Endothelial cell (in vitro differentiated cells): ENCODE measurements around the gene NLGN1. TPM values are rescaled to one million over a fixed set of nuclear protein-coding genes. Genes with fewer than 3 reads are reported as not detected.

Experiments used
- DNase-seq: peaks from one replicate; pipeline ENCODE4 v3.0.0; 2021; ENCODE audit warnings: low spot score
- H3K27ac Mint-ChIP-seq: one replicate; pipeline ENCODE4 v1.8.0; 2021; ENCODE audit warnings: mixed read lengths, inconsistent platforms; ENCODE audit not compliant: unreplicated experiment
- H3K27me3 Mint-ChIP-seq: one replicate; pipeline ENCODE4 v1.8.0; 2021; ENCODE audit warnings: mild to moderate bottlenecking, moderate library complexity, mixed read lengths, inconsistent platforms; ENCODE audit not compliant: unreplicated experiment
- H3K36me3 Mint-ChIP-seq: one replicate; pipeline ENCODE4 v1.8.0; 2021; ENCODE audit warnings: mild to moderate bottlenecking, low read depth, mixed read lengths, inconsistent platforms; ENCODE audit not compliant: unreplicated experiment
- H3K4me1 Mint-ChIP-seq: one replicate; pipeline ENCODE4 v1.8.0; 2021; ENCODE audit warnings: mild to moderate bottlenecking, mixed read lengths, inconsistent platforms; ENCODE audit not compliant: unreplicated experiment
- H3K4me3 Mint-ChIP-seq: one replicate; pipeline ENCODE4 v1.8.0; 2021; ENCODE audit warnings: mild to moderate bottlenecking, mixed read lengths, inconsistent platforms; ENCODE audit not compliant: unreplicated experiment
- H3K9me3 Mint-ChIP-seq: one replicate; pipeline ENCODE4 v1.8.0; 2021; ENCODE audit warnings: mixed read lengths, inconsistent platforms; ENCODE audit not compliant: unreplicated experiment
- total RNA-seq: library from RNA; stranded (reverse); fragmentation: NEBNext Ultra II Directional; extraction: Animal tissue kit (Norgen Biotek cat#: 25700); gene quantifications from one replicate; pipeline ENCODE4 v1.2.1, GENCODE V29; 2021; ENCODE audit not compliant: unreplicated experiment
- TF ChIP-seq, protein P1 (sequence below): fragments of 200-600 bp; sonication (generic); IDR thresholded peaks from one replicate; pipeline ENCODE4 v1.5.0; 2021; ENCODE audit warnings: antibody characterized with exemption; ENCODE audit not compliant: unreplicated experiment

Gene NLGN1
- total RNA-seq, 1 donor from 2014 or later, result 27.6 TPM

DNA sequence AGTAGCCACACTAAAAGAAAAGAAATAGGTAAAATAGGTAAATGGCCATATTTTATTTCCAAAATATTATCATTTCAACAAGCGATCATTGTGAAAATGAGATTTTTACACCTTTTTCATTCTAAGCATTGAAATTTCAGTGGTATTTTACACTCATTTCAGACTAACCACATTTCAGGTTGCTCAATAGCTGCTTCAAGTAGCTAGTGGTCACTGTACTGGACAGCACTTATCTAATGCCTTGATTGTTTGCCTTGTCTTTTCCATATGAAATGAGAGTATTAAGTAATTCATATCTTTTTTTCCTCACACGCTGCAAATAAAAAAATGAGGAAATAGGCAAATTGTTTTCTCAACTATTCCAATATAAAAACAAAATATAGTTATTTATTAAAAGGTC lies 332.8 kb downstream of the NLGN1 start:
- TF ChIP-seq, protein P1, sequence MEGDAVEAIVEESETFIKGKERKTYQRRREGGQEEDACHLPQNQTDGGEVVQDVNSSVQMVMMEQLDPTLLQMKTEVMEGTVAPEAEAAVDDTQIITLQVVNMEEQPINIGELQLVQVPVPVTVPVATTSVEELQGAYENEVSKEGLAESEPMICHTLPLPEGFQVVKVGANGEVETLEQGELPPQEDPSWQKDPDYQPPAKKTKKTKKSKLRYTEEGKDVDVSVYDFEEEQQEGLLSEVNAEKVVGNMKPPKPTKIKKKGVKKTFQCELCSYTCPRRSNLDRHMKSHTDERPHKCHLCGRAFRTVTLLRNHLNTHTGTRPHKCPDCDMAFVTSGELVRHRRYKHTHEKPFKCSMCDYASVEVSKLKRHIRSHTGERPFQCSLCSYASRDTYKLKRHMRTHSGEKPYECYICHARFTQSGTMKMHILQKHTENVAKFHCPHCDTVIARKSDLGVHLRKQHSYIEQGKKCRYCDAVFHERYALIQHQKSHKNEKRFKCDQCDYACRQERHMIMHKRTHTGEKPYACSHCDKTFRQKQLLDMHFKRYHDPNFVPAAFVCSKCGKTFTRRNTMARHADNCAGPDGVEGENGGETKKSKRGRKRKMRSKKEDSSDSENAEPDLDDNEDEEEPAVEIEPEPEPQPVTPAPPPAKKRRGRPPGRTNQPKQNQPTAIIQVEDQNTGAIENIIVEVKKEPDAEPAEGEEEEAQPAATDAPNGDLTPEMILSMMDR, result no peak
- Mint-ChIP-seq H3K9me3 (no peaks in the 10 kb centered on the region), H3K4me1 (peaks cover 9% of the 10 kb centered on the region), H3K4me3 (no peak overlapping the region), H3K27me3 (peaks cover 1% of the 10 kb centered on the region), H3K36me3 (no peaks in the 10 kb centered on the region), H3K27ac (no peak overlapping the region)
- no peak for DNase-seq

DNA sequence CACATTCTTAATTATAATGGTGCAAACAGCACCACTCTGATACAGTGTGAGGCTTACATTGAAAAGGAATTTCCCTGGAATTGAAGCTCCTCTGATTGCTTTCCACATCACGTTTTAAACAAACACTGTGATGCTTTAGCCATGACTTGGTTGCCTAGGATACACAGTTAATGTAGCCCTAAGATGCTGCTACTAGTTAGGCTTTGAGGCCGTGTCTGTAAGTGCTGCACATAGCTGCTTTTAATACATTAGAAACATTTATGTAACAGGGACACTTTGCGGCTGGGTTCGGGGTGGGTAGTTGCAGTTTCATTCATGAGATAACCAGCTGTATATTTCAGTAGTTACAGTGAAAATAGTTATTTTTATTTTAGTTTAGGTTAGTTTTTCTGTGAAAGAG lies 334.7 kb downstream of the NLGN1 start:
- H3K4me1 Mint-ChIP-seq, result peaks cover 9% of the 10 kb centered on the region
- H3K27ac Mint-ChIP-seq, result no peak overlapping the region
- no peaks in the 10 kb centered on the region for H3K36me3 Mint-ChIP-seq
- H3K27me3 Mint-ChIP-seq, result peaks cover 1% of the 10 kb centered on the region
- TF ChIP-seq, protein P1, result no peak
- no peak for DNase-seq
- no peaks in the 10 kb centered on the region for H3K9me3 Mint-ChIP-seq
- H3K4me3 Mint-ChIP-seq, result no peak overlapping the region

DNA sequence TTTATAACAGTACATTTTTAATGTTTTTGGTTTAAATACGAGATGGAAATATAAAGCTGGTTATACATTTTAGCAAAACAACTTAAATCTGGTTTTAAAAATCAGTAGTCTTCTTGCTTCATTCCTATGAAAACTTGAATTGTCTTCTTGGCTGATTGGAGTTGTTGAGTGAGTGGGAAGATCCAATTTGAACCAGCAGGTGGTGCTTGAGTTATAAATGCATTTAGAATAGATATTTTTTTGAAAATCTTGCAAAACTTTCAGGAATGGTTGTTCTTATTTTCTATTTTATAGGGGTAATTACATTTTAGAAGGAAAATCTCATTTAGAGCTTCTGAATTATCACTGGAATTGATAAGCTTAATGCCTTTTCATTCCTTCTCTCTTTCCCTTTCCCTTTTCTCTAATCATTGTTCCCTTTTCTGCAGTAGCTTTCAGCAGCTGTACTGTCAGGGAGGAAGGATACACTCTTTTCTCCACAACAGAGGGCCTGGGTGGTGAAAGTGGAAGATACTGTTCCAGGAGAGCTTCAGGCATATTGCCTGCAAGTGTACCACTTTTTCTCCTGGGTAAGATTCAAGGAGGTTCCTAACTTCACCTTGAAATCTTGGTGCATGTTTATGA lies 335.6 kb downstream of the NLGN1 start:
- no peak for DNase-seq
- Mint-ChIP-seq H3K27ac (no peak overlapping the region), H3K36me3 (no peaks in the 10 kb centered on the region), H3K27me3 (no peaks in the 10 kb centered on the region), H3K4me1 (peaks cover 4% of the 10 kb centered on the region), H3K9me3 (no peaks in the 10 kb centered on the region), H3K4me3 (no peak overlapping the region)
- TF ChIP-seq, protein P1, result peak; percentile 64

DNA sequence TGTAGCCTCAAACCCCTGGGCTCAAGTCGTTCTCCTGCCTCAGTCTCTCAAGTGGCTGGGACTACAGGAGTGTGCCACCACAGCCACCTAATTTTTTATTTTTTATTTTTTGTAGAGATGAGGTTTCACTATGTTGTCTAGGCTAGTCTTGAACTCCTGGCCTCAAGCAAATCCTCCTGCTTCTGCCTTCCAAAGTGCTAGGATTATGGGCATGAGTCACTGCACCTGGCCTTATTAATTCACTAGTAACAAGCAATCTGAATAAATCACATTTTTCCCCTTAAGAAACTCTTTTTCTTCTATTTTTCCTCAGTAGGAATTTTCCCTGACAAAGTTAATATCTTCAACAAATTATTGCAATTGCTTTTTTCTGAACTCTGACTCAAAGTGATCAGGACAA lies 336.9 kb downstream of the NLGN1 start:
- Mint-ChIP-seq H3K9me3 (no peaks in the 10 kb centered on the region), H3K4me1 (peaks cover 4% of the 10 kb centered on the region), H3K27me3 (no peaks in the 10 kb centered on the region), H3K27ac (no peak overlapping the region), H3K4me3 (no peak overlapping the region), H3K36me3 (no peaks in the 10 kb centered on the region)
- DNase-seq, result no peak
- TF ChIP-seq, protein P1, result no peak

DNA sequence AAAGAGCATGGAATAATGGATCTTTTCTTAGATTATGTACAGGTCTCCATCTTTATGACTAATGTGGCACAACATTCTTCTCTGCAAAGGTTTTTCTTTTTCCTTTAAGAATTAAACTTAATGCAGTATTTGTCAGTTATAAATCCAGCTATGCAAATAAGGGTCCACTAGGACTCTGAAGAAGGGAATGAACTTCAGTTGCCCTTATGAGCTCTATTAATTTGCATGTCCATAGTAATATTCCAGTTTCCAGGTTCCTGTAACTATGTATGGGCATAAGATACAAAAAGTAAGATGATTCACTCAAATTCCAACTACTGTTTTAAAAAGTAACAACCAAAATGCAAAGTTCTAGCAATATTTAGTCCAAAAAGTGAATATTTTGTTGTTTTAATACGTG lies 337.4 kb downstream of the NLGN1 start:
- Mint-ChIP-seq H3K36me3 (no peaks in the 10 kb centered on the region), H3K27ac (no peak overlapping the region), H3K4me3 (no peak overlapping the region), H3K9me3 (no peaks in the 10 kb centered on the region), H3K27me3 (no peaks in the 10 kb centered on the region), H3K4me1 (peaks cover 4% of the 10 kb centered on the region)
- no peak for DNase-seq
- TF ChIP-seq, protein P1, result no peak
